Measurements from ENCODE around the gene FLNB. TPM values are rescaled to one million over a fixed set of nuclear protein-coding genes. Genes with fewer than 3 reads are reported as not detected.

FLNB gene
- total RNA-seq, 4 donors from 2014 or later: 164 to 258 (median 242) TPM

- Histone ChIP-seq H3K36me3 (peaks cover 21 to 23% of the 10 kb centered on the region in 2 donors), H3K27ac (peak overlapping the region in 2 of 3 donors; percentile 79 to 93), H3K27me3 (no peaks in the 10 kb centered on the region), H3K9me3 (no peaks in the 10 kb centered on the region), H3K4me3 (replicated peaks in 1 of 3) (no peak overlapping the region), H3K4me1 (peaks cover 36 to 50% of the 10 kb centered on the region in 2 donors)
- TF ChIP-seq CTCF (IDR thresholded peaks at IDR 0.05) (no peak), POLR2A (IDR thresholded peaks at IDR 0.05) (no peak)
- intact Hi-C loops (cut with DNase I): no loop called here
- 93 to 98% methylated on average over 3 of the region's 3 CpGs for WGBS, 2 donors
- DNase-seq: no peak
These were observed 97.0 kb downstream of the FLNB start for GRCh38 chr3:58105196-58105595.

DNA sequence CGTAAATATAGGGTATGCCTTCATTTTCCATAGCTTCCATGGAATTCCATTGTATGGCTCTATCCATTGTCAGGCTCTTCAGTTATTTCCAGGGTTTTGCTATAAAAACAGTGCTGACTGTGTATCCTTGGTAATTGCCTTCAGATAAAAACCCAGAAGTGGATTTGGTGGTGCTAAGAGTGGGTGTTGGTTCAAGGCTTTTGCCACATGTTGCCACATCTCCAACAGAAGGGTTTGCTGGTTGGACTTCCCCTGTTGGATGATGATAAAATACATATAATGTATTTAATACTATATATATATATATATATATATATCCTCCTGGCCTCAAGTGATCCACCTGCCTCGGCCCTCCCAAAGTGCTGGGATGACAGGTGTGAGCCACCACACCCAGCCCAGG is 97.8 kb downstream of the FLNB start:
- 94 to 99% methylated on average over 2 of the region's 2 CpGs for WGBS, 2 donors
- intact Hi-C loops (cut with DNase I): no loop called here
- peaks cover 21 to 28% of the 10 kb centered on the region in 2 donors for H3K36me3 ChIP-seq

GRCh38 chr3:58106640-58107039 is 98.4 kb downstream of the FLNB start:
- TF ChIP-seq CTCF (IDR thresholded peaks at IDR 0.05) (no peak), POLR2A (IDR thresholded peaks at IDR 0.05) (no peak)
- Histone ChIP-seq H3K27me3 (no peaks in the 10 kb centered on the region), H3K27ac (no peak overlapping the region), H3K4me1 (peaks cover 35 to 49% of the 10 kb centered on the region in 2 donors), H3K4me3 (replicated peaks in 1 of 3) (no peak overlapping the region), H3K36me3 (peaks cover 21 to 28% of the 10 kb centered on the region in 2 donors), H3K9me3 (no peaks in the 10 kb centered on the region)
- WGBS, 2 donors: 96 to 98% methylated on average over 8 of the region's 8 CpGs
- intact Hi-C loops (cut with DNase I): no loop called here
- DNase-seq: no peak

More for the DNA sequence above, 97.8 kb downstream of the FLNB start:
- Histone ChIP-seq H3K27me3 (no peaks in the 10 kb centered on the region), H3K4me3 (replicated peaks in 1 of 3) (no peak overlapping the region), H3K4me1 (peaks cover 34 to 48% of the 10 kb centered on the region in 2 donors), H3K27ac (no peak overlapping the region), H3K9me3 (no peaks in the 10 kb centered on the region)
- no peak for DNase-seq
- TF ChIP-seq POLR2A (IDR thresholded peaks at IDR 0.05): no peak

- WGBS, 2 donors: 83 to 85% methylated on average over 6 of the region's 6 CpGs
- TF ChIP-seq POLR2A (IDR thresholded peaks at IDR 0.05) (no peak), CTCF (IDR thresholded peaks at IDR 0.05) (no peak)
- peaks cover 35 to 48% of the 10 kb centered on the region in 2 donors for H3K4me1 ChIP-seq
- H3K9me3 ChIP-seq: no peaks in the 10 kb centered on the region
- peaks cover 26 to 28% of the 10 kb centered on the region in 2 donors for H3K36me3 ChIP-seq
- no peaks in the 10 kb centered on the region for H3K27me3 ChIP-seq
- H3K27ac ChIP-seq: peak overlapping the region in 1 of 3 donors; percentile 36
- intact Hi-C loops (cut with DNase I): no loop called here
- no peak for DNase-seq
- H3K4me3 ChIP-seq (replicated peaks in 1 of 3): no peak overlapping the region
These were observed 99.4 kb downstream of the FLNB start for GRCh38 chr3:58107597-58107996.

DNA sequence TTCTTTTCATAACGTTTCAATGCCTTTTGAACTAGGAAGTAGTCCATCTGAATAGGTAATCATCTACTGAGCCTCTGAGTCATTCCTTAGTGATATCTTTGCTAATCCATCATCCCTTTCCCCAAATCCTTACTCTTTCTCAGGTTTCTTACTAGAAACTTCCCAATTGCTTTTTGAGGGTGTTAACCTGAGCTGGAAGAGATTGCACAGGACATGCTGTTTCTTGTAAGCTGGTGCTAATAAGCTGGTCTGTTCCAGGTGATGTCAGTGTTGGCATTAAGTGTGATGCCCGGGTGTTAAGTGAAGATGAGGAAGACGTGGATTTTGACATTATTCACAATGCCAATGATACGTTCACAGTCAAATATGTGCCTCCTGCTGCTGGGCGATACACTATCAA is 101.5 kb downstream of the FLNB start:
- H3K4me1 ChIP-seq: peaks cover 15 to 32% of the 10 kb centered on the region in 2 donors
- H3K9me3 ChIP-seq: no peaks in the 10 kb centered on the region
- intact Hi-C loops (cut with DNase I): loop anchor here (10.0 kb wide), 1 partner anchor 95 kb away; no protein-coding TSS in a partner anchor
- no peak overlapping the region for H3K4me3 ChIP-seq (replicated peaks in 1 of 3)
- H3K36me3 ChIP-seq: peaks cover 28 to 33% of the 10 kb centered on the region in 2 donors
- 91 to 96% methylated on average over 5 of the region's 5 CpGs for WGBS, 2 donors
- DNase-seq: no peak
- H3K27ac ChIP-seq: peak overlapping the region in 2 of 3 donors; percentile 22 to 93
- no peaks in the 10 kb centered on the region for H3K27me3 ChIP-seq
- no peak for TF ChIP-seq POLR2A (IDR thresholded peaks at IDR 0.05)
- TF ChIP-seq CTCF (IDR thresholded peaks at IDR 0.05): no peak

Data from thyroid gland (tissue), 4 donors.